Ammon's horn (tissue), 1 donor: ENCODE measurements around the gene LRRK1.

Source experiments
- DNase-seq: peaks from one replicate; pipeline ENCODE4 v3.0.0-alpha.2; 2016; ENCODE audit warnings: low spot score

Gene LRRK1

DNA sequence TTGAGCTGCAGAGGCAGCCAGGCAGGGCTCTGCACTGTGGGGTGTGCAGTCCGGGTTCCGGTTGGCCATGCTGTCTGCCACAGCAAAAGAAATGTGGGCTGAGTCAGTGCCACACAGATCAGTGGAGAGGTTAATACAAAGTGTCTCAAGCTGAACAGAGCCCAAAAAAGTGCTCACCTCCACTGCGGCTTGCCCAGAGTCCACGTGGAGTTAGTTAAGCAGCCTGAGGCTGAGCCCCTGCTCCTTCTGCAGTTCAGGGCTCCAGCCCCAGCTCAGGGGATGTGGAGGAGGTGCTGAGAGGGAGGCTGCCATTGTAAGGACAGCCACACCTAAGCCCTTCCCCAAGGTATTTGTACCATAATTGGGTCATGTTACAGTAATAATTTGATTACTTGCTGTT lies 85.3 kb downstream of the LRRK1 start:
- DNase-seq = no peak

DNA sequence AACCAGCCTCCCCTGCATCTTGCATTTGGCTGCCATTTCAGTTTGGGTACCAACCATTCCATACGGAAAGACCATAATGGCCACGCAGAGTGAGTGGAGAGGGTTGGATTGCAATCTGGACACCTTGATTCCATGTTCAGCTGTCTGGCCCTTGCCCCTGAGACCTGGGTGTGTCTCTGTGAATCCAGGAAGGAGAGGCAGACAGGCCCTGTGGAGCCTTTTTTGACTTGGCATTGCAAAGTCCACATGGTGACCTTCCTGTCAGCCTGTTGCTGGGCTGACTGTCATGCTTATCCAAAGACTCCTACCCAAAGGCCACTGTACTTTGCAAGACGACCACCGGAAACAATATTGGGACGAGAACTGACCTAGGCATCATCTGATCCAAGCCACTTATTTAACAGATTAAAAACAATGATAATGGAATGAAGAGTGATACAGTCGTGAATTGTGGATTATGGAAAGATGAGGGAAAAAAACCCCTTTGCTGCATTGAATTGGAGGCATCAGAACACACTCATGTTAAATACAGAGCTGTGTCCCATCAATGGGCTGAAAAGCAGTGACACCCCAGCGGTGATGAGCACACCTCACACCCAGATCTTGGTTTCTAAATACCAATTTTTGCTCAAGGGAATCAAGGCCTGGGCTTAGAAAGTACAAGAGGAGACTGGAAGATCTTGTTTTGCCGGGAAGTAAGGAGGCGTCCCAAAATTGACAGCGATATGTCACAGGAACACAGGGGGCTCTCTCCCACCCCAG lies 86.0 kb downstream of the LRRK1 start:
- DNase-seq = no peak

DNA sequence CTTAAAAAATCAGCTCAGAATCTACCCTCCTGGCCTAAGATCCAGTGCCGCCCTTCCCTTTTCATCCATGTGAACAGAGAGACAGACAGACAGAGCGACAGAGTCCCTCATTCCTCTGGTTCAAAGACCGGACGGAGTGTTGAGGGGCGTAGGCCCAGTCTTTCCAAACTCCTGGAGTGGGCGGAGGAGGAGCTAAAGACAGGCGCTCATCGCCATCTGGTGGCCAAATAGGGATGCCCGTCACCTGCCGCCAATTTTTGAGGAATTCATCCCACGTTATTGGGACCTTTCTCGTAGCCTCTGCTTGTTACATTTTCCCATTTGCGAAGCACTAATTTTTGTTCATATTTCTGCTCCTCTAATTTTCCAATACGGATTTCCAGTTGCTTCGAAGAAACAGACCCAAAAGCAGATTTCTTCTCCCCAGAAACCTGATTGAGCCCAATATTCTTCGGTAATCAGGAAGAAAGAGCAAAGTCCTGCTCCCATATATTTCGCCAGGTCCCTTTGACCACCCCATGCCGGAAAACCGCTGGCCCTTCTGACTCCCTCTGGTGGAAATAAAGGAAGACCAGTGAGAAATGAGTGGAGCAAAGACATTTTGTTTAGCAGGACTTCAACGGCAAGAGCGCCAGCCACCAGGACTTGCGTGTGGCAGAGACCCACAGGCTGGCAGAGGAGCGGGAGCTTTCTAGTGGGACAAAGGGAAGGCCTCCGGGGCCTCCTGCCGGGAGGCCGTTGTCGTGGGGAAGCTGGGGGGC lies 88.0 kb downstream of the LRRK1 start:
- DNase-seq = peak; percentile 85

DNA sequence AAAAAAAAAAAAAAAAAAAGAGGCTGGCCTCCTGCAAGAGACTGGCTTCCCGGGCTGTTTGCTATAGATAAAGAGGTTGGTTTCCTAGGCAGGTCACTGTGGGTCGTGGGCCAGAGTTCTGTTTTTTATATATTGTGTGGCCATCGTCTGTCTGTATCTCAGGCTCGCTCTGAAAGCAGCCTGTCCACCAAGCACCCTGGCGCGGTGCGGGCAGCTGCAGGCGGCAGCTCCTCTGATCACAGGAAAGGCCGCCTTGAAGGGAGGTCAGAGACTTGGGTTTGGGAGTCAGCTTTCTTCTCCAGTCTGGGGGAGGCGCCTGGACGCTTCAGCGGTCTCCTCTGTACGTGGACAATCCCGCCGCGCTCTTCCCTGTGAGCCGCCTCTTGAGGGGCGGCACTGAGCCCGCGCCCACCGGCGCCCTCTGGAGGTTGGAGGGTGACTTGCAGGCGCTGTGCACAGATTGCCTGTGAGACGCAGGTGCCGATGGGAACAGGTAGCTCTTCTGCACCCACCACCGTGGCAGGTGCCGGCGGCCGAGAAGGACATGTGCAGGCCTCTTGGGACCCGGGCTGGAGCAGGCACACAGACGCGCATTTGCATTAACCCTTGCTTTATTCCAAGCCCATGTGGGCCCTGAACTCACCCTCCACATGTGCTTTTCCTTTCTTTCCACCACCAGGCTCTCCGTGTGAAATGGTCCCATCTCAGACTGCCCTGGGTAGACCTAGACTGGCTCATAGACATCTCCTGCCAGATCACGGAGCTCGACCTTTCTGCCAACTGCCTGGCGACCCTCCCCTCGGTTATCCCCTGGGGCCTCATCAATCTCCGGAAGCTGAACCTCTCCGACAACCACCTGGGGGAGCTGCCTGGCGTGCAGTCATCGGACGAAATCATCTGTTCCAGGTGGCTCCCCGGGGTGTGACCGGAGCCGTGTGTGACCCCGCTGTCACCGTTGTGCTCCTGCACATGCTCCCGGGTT lies 89.3 kb downstream of the LRRK1 start:
- DNase-seq = peak; percentile 67

DNA sequence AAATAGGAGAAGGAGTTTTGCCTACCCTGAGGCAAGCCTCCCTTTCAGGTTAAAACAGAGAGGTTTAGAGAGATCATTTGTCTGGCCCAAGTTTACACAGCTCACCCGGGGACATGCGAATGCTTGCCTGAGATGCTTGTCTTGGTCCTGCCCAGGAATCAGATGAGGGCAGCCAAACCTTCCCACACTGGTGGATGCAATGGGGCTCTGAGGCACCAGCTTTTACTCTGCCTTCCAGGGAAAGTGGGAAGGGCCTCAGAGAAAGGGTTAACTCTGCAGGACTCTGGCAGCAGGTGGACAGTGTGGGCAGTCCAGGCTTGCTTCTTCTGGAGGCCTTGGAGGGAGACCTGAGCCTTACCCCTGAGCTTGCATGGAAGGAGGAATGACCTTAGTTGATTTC lies 90.0 kb downstream of the LRRK1 start:
- DNase-seq = no peak

DNA sequence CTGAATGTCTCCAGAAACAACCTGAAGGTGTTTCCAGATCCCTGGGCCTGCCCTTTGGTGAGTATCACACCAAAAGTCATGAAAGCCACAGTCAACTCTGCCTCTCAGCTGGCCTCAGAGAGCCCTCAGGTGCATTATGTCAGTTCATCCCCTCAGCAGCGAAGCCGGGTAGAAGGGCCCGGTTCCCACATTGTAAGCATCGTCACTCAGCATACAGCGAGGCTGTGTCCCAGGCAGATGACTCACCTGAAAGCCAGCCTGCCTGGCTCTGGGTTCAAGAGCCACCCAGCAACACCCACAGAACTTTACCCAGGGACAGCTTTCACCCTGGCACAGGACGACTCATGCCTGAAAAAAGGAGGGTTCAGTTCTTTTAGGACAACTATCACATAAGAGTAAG lies 91.6 kb downstream of the LRRK1 start:
- no peak for DNase-seq

DNA sequence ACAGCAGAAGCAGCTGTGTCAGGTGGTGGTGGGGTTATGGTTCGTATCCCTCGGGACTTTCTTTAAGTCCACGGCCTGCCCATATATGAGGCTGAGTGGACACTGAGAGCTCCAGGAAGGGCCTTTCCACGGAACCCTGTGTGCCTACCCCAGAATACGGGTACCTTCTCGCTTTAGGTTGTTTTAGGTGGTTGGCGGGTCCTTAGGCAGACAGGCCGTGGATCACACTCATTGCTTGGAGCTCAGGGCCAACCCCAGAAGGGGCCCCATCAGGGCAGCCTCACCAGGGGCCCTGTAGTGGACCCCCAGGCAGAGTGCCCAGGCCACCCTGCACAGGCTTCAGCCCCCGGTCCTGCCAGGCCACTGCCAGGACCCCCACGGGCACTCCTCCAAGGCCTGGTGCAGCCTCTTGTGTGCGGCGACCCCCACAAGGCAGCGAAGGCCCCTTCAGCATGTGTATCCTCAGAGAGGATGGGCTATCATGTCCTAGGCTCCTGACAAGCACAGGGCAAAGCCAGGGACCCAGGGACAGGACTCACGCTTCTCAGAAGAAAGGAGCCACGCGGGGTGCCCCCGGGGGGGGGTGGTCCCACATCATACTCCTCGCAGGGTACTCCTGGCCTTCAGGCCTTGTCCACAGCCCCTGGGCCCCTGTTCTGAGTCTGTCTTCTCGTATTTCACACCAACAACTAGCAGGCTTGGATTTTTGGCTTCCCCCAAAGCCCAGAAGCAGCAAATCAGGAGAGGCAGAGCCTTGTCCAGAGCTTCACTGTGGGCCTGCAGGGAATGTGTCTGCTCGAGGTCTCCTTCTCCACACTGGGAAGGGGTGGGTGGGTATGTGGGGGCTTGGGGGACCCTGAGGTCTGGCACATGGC lies 93.4 kb downstream of the LRRK1 start:
- no peak for DNase-seq

DNA sequence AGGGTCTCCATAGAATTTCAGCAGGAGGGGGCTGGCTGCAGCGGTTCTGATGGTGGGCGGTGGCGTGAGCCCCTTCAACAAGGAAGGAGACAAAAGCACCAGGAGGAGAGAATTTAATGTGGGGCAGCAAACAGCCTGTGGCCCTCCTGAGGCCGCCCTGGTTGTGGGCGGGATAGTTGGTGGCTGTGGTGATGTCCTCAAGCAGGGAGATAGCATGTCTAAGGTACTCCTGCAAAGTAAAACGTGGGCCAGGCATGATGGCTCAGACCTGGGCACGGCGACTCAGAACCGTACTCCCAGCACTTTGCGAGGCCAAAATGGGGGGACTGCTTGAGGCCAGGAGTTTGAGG lies 94.0 kb downstream of the LRRK1 start:
- no peak for DNase-seq

DNA sequence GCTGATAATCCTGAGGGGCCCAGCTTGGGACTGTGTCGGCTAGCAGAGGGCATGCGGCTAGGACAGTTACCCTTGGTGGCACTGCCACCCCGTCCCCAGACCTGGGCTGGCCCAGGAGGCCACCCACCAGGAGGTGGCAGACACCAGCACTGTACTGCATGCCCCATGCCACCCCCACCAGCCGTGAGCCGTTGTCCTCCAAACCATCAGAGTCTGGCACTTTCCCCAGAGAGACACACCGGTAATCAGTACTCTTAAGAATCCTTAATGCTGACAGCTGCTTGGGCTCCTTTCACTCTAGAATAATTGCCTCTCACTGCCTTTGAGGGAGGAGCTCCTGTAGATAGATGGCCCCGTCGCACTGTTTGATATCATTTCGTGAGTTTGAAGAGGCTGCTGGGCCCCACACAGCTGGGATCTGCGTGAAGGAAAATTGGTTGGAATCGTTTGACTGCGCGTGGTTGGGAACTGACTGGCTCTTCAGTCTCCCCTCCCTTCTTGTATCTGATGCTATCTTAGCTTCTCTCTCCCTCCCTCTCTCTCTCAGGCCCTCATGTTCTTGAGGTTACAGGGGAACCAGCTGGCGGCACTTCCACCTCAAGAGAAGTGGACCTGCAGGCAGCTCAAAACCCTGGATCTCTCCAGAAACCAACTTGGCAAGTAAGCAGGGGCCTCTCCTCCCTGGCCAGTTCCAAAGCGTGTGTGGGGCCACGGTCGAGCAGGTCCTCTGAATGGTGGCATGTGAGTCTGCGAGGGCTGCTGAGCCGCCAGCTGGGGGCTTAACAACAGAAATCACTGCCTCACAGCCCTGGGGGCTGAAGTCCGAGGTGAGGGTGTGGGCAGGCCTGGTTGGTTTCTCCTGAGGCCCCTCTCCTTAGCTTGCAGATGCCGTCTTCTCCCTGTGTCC lies 94.9 kb downstream of the LRRK1 start:
- DNase-seq = no peak

DNA sequence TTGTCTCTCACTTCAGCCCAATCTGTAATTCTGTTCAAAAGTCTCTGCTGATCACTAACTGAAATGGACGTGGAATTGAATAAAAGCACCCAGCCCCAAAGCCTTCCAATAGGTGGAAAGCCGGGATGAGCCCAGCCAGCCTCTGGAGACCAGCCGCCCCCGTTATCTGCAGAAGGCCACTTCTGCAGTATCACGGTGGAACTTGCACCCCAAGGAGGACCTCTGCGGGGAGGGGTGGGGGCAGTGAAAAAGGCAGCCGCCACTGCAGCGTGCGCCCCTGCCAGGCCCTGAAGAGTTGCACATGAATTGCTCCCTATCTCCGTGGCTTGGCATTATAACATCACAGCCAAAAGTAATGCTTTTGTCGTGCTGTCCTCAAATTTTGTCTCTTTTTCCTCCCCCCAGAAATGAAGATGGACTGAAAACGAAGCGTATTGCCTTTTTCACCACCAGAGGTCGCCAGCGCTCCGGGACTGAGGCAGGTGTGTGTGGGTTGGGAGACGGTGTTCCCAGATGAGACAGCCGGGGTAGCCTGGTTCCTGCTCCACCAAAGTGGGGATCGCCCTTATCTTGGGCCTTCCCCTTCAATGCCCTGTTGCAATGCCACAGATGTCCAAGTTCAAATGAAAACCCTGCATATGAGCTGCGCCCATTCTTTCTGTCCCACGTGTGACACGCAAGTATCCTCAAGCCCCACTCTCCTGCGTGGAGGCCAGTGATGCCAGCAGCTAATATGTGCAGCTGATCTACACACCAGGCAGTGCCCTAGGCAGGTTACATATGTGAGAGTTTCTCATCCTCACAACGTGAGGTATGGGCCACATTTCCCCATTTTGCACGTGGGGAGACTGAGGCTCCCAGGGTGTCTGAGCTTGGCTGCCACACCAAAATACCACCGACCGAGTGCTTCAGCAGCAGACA lies 96.0 kb downstream of the LRRK1 start:
- DNase-seq = peak; percentile 85

DNA sequence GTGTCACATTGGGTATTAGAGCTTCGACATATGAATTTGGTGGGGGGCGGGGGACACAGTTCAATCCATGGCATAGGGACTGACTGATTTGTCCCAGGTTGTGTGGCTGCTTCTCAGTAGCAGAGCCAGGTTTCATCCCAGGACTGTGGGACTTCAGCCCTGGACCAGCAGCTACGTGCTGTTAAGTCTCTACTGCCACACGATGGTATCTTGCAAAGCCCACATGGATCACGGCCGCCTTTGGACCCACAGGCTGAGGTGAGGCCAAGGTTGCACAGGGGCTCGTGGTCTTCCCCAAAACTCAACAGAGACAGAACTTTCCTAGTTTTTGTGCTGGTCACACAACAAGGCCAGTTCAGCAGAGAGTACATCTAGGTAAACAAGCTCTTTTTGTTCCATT lies 97.4 kb downstream of the LRRK1 start:
- no peak for DNase-seq

DNA sequence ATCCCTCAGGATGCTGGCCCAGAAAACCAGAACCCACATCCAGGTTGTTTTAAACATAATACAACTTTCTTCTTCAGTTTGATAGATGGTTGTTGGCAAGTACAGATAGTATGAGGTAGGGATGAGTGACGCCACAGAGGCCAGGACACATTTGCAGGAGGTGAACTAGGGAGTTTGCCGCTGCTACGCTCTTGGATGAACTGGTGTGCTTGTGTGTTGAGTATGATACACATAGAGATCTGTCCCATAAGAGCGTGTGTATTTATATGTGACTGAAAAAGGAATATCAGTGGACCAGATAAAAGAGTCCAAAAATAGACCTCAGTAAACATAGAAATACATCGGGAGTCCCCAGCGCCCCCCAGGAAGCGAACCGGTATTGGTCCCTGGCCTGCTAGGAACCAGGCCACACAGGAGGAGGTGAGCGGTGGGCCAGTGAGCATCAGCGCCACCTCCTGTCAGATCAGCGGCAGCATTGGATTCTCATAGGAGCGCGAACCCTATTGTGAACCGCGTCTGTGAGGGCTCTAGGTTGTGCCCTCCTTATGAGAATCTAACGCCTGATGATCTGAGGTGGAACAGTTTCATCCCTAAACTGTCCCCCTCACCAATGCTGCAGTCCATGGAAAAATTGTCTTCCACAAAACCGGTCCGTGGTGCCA lies 98.1 kb downstream of the LRRK1 start:
- no peak for DNase-seq

DNA sequence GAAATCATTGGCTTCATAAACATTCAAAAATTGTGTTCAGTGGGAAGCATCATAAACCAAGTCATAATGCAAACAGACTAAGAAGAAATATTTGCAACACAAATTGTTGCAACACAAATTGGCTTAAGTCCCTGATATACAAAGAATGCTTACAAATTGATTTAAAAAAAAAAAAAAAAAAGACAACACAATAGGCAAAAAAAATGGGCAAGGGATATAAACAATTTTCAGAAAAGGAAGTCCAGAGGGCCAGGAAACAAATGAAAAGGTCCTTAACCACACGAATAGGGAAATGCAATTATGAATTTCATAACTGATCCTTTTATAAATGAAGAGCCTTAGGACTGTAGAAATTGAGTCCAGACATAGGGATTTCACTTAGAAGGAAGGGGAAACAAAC lies 98.9 kb downstream of the LRRK1 start:
- no peak for DNase-seq

DNA sequence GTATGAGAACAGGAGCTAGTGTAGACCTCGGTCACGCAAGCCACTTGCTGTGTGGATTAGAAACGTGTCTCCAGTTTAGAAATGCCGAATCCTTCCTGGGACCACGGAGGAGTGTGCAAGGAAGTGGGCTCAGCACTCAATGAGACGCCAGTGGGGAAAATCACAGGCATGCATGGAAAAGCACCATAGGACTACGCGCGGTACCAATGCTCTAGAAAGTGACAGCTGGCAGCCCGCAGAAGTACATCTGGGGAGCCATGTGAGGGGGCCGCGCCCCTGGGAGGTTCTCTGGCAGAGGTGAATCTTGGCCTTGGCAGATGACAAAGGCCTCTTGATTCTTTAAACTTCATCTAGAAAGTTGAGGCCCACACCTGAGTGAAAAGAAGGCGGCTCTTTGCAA lies 99.3 kb downstream of the LRRK1 start:
- no peak for DNase-seq

DNA sequence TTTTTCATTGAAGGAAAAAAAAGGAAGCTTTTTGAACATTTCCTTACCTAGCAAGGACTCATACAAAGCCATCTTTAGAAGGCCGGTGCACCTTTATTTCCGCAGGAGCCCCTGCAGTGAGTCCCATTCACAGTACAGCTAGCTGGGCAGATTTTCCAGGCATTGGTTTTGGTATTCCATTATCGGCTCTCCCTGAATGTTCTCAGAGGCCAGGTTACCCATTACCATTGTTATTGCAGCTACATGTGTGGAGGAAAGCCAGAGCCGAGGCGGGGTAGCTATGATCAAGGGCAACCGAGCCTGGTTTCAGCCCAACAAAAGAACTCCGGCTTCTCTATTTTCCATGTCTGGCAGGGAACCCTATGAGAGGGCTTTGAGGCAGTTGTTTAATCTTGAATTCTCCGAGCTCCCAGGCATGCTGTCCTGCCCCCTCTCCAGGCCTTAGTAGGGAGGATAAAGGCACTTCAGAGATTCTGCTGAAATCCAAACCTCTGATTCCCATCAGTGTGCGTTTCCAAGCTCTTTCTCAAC lies 100.3 kb downstream of the LRRK1 start:
- DNase-seq = no peak

DNA sequence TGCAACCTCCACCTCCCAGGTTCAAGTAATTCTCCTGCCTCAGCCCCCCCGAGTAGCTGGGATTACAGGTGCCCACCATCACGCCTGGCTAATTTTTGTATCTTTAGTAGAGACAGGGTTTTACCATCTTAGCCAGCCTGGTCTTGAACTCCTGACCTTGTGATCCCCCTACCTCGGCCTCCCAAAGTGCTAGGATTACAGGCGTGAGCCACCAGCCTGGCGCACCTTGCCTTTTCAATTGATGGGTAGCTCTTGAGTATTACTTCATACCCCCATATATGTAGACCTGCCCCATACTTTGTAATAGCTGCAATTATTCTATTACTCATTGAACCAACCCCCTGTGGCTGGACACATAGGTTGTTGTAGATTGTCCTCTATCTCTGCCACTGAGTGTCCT lies 101.3 kb downstream of the LRRK1 start:
- DNase-seq = no peak

DNA sequence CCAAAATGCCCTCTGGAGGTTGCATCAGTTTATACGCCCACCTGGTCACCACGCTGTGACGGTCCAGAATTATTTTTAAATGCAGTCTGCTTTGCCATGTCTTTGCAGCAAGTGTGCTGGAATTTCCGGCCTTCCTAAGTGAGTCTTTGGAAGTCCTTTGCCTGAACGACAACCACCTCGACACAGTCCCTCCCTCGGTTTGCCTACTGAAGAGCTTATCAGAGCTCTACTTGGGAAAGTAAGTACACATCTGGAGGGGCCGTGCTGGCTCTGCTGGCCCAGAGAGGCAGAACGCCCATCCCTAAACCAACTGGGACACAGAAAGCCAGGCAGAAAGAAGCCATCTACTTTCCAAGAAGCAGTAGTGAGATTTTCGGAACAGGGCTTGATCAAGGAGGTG lies 101.8 kb downstream of the LRRK1 start:
- no peak for DNase-seq

DNA sequence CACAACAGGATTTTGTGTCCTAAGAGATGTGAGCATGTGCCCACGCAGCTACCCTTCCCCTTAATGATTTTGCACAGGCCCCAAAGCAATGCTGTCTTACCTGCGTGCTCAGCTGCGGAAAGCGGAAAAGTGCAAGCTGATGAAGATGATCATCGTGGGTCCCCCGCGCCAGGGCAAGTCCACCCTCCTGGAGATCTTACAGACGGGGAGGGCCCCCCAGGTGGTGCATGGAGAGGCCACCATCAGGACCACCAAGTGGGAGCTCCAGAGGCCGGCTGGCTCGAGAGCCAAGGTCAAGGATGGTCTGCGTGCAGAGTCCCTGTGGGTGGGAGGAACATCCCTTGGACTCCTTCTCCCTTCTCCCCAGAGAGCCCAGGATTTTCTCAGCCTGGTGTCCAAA lies 103.1 kb downstream of the LRRK1 start:
- DNase-seq = no peak

DNA sequence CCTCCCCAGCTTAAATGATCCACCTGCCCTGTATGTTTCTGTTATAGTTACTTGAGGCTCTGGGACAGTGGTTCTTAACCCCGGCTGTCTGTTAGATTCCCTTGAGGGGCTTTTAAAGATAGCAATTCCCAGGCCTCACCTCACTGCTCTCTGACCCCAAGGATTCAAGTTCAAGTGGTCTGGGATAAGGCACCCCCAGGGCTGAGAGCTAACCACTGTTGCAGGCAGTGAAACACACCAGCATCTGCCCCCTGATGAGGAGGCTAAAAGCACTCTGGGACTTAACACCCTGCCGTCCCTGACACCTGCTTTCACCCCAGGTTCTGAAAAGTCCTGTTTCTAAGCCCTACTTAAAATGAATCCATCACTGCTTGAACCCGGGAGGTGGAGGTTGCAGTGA lies 103.7 kb downstream of the LRRK1 start:
- no peak for DNase-seq
